ENCODE measurements around the gene RTP5. TPM values are rescaled to one million over a fixed set of nuclear protein-coding genes. Genes with fewer than 3 reads are reported as not detected.
A peak's percentile ranks its signal among the peaks of the same experiment; 100 is the strongest.

The RTP5 gene
- total RNA-seq, 3 donors from 2014 or later = 0.15 TPM; not detected in 2

GRCh38 chr2:241890524-241891235, 21.2 kb downstream of the RTP5 start:
- peak overlapping the region; percentile 82 to 92 for H3K27ac ChIP-seq
- TF ChIP-seq POLR2AphosphoS5 (IDR thresholded peaks at IDR 0.05) (peak in 1 of 3 donors; percentile 54), CTCF (IDR thresholded peaks at IDR 0.05) (no peak)
- peak overlapping the region in 1 of 3 donors; percentile 39 for H3K4me3 ChIP-seq
- DNase-seq (ENCODE audit: low spot score in 2 of 2) = peak; percentile 74 to 85
- no peaks in the 10 kb centered on the region for H3K36me3 ChIP-seq
- H3K9me3 ChIP-seq = no peaks in the 10 kb centered on the region
- H3K4me1 ChIP-seq = peaks cover 3 to 15% of the 10 kb centered on the region in 2 donors
- no peaks in the 10 kb centered on the region for H3K27me3 ChIP-seq
- intact Hi-C loops (cut with DNase I; ENCODE audit: low total_unique reads) = no loop called here

GRCh38 chr2:241891315-241891987, 21.9 kb downstream of the RTP5 start:
- peaks cover 6 to 20% of the 10 kb centered on the region in 2 donors for H3K4me1 ChIP-seq
- DNase-seq (ENCODE audit: low spot score in 2 of 2) = no peak
- TF ChIP-seq POLR2AphosphoS5 (IDR thresholded peaks at IDR 0.05) (no peak), POLR2A (IDR thresholded peaks at IDR 0.05) (no peak), CTCF (IDR thresholded peaks at IDR 0.05) (no peak)
- H3K27me3 ChIP-seq = no peaks in the 10 kb centered on the region
- H3K9me3 ChIP-seq = no peaks in the 10 kb centered on the region
- peak overlapping the region in 2 of 3 donors; percentile 11 to 39 for H3K4me3 ChIP-seq
- intact Hi-C loops (cut with DNase I; ENCODE audit: low total_unique reads) = no loop called here
- H3K27ac ChIP-seq = peak overlapping the region; percentile 82 to 92
- no peaks in the 10 kb centered on the region for H3K36me3 ChIP-seq

DNA sequence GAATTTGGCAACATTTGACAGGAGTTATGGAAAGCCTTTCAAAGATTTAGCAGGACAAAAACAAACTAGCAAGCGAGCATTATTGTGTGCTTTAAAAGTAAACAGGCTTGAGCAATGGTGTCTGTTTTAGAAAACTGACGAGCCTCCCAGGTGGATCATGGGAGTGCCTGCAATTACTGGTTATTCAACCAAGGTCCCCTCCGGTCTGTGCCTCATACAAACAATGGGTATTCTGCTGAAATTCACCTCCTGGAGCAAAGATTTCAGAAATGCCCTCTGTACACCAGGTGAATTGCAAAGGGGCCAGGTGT, 22.4 kb downstream of the RTP5 start:
- Histone ChIP-seq H3K36me3 (no peaks in the 10 kb centered on the region), H3K27me3 (no peaks in the 10 kb centered on the region), H3K27ac (peak overlapping the region; percentile 82 to 92), H3K4me3 (no peak overlapping the region), H3K9me3 (no peaks in the 10 kb centered on the region), H3K4me1 (peaks cover 6 to 20% of the 10 kb centered on the region in 2 donors)
- TF ChIP-seq CTCF (IDR thresholded peaks at IDR 0.05) = no peak
- TF ChIP-seq POLR2AphosphoS5 (IDR thresholded peaks at IDR 0.05) = no peak
- no peak for TF ChIP-seq POLR2A (IDR thresholded peaks at IDR 0.05)
- intact Hi-C loops (cut with DNase I; ENCODE audit: low total_unique reads) = no loop called here
- no peak for DNase-seq (ENCODE audit: low spot score in 2 of 2)

GRCh38 chr2:241892299-241893137, 23.0 kb downstream of the RTP5 start:
- Histone ChIP-seq H3K4me3 (no peak overlapping the region), H3K4me1 (peaks cover 6 to 20% of the 10 kb centered on the region in 2 donors), H3K27me3 (no peaks in the 10 kb centered on the region), H3K9me3 (no peaks in the 10 kb centered on the region), H3K36me3 (no peaks in the 10 kb centered on the region), H3K27ac (peak overlapping the region; percentile 82 to 92)
- intact Hi-C loops (cut with DNase I; ENCODE audit: low total_unique reads) = no loop called here
- no peak for TF ChIP-seq POLR2AphosphoS5 (IDR thresholded peaks at IDR 0.05)
- no peak for TF ChIP-seq POLR2A (IDR thresholded peaks at IDR 0.05)
- TF ChIP-seq CTCF (IDR thresholded peaks at IDR 0.05) = no peak
- no peak for DNase-seq (ENCODE audit: low spot score in 2 of 2)

Data from breast epithelium (tissue), 4 donors.